ENCODE measurements around the gene SEC23A.
"Not testable (repeated sequence)": the region's sequence is repeated elsewhere in the genome, so short reads cannot be mapped to it uniquely, and the experiment has no call there.

SEC23A gene

GRCh38 chr14:39025810-39026627 lies 77.0 kb downstream of the SEC23A start:
- DNase-seq = no peak

DNA sequence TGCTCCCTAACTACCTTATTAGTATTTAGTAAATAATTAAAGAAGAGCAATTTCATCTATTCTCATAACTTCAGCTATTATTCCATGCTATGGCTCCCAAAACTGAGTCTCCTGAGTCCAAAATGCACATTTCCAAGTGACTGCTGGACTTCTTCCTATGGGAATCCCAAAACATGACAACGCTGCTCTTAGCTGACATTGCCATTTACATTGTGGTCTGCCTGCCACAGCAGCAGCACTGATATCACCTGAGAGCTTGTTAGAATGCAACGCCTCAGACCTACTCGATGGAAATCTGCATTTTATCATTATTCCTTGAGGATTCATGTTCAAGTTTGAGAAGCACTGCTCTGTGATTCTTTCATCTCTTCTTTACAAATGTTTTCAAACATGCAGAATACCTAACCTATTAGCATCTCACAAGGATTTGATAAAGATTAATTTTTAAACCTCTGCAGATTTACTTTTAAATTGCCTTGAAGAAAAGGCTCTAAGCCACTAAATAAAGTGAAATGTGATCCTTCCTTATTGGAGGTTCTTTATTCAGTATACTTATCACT lies 77.7 kb downstream of the SEC23A start:
- DNase-seq = no peak

GRCh38 chr14:39023939-39024871 lies 78.8 kb downstream of the SEC23A start:
- DNase-seq = no peak

- not testable (repeated sequence) for DNase-seq
Measured at GRCh38 chr14:39017096-39018016, 85.7 kb downstream of the SEC23A start.

DNA sequence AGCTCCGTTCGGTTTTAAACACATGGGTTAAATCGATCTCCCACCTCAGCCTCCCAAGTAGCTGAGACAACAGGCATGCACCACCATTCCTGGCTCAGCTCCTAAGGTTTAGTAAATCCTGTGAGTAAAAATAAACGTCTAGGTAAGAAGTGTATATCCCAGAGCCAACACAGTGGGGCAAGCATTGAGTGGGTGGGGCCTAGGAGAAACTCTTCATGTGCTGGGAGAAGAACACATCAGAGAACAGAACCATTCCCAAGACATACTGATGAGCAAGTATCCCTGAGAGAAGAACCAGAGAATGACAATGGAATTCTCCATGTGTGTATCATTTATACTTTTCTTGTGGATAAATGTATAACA lies 86.3 kb downstream of the SEC23A start:
- no peak for DNase-seq

DNA sequence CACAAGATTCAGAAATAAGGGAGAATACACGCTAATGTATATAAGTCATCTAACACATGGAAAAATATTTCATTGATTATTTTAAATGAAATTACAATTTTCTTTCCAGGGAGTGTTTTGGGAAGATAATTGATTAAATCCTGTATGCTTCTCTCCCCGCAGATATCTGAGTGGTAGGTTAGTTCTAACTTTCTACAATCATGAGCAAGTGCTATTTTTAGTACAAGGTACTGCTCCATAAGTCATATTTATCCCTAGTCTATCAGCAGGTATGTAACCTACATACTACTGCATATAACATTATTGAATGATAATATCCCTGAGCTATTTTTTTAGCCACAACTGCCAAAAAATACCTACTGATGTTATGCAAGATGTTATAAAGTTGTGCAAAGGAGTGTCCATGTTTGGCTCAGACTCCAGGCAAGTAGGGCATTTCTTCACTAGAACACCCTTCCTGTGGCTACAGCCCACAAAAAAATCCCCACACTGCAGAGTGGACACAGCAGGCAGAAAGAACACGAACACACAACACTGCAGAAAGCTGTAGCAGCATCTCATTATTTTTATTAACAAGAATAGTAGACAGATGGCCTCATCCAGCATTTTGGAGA lies 87.0 kb downstream of the SEC23A start:
- DNase-seq = no peak

DNA sequence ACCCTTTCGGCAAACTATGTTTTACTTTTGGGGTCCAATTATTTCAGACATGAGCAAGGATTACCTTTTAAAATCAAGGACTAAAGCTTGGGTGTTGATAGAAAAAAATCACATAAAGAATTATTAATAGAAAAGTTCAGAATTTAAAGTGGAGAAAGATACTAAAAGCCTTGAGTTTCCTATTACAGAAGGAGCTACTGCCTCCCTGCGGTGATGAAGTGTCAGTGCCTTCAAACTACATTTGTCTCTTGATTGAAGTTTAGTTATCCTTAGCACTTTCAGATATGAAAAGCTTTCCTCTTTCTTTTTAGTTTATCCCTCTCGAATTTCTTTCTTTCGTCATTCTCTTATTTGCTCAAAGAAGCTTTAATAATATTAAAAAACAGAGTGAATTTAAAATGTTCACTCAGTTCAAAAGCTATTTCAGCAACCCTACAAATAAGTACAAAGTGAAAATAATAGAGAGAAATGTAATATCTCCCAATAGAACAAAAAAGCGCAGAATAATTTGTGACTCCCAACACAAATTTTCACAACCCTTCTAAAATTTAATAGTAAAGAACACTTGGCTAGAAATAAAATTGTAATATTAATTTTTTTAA lies 87.6 kb downstream of the SEC23A start:
- DNase-seq = no peak

- no peak for DNase-seq
Measured at GRCh38 chr14:39014460-39014859, 88.6 kb downstream of the SEC23A start.

GRCh38 chr14:39008965-39009364 lies 94.1 kb downstream of the SEC23A start:
- not testable (repeated sequence) for DNase-seq

DNA sequence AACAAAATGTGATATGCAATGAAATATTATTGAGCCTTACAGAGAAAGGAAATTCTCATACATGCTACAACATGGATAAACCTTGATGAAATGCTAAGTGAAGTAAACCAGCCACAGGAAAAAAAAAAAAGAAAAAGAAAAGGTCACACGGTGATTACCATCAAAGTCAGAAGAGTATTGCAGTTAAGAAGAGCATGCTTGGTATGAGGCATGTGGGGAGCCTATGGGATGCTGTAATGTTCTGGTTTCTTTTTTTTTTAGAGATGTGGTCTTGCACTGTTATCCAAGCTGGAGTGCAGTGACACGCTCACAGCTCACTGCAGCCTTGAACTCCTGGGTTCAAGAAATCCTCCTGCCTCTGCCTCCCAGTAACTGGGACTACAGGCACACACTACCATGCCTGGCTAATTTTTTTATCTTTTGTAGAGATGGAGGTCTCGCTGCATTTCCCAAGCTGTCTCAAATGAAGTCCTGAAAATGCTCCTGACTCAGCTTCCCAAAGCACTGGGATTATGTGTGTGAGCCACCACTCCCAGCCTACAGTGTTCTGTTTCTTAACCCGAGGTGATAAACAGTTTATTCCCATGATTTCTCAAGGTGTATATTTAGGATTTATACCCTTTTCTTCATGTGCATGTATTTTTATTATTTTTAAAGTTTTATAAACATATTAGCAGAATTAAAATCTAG lies 96.2 kb downstream of the SEC23A start:
- DNase-seq = no peak

GRCh38 chr14:39005044-39005880 lies 97.8 kb downstream of the SEC23A start:
- no peak for DNase-seq

DNA sequence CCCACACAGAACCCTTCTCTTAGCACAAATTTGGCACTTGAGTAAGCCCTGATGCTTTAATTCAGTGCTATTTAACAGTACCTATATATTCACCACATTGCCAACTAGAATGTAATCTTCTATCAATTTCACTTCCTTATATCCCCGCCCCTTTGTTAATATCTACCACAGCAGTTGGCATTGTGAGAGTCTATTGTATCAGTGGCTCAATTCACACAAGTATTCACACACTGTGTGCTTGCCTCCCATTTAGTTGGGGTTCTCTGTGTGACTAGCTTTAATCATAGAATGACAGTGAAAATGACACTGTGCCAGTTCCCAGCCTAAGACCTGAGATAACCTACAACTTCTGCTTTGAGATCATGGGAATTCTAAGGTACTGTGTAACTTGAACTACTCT lies 103.1 kb downstream of the SEC23A start:
- DNase-seq = no peak

GRCh38 chr14:38994731-38995130 lies 108.3 kb downstream of the SEC23A start:
- no peak for DNase-seq

DNA sequence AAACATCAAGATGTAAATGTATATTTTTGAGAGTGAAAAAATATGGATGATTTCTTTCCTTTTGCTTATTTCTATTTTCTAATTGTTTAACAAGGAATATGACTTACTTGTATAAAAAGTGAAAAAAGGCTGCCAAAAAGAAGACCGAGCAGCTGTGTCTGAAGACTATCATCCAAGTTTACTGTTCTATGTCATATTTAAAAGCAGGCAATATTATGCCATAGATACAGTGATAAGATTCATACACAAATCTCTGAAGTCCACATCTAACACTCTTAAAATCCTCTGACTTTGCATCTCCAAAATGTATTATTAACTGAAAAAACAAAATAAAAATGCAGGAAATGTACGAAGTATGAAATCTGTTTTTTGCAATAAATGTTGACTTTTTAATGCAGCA lies 109.1 kb downstream of the SEC23A start:
- no peak for DNase-seq

- no peak for DNase-seq
Measured at GRCh38 chr14:38992067-38992844, 110.8 kb downstream of the SEC23A start.

GRCh38 chr14:38991299-38991698 lies 111.7 kb downstream of the SEC23A start:
- DNase-seq = no peak

- DNase-seq = no peak
Measured at GRCh38 chr14:38989922-38990546, 113.0 kb downstream of the SEC23A start.

GRCh38 chr14:38987781-38988180 lies 115.3 kb downstream of the SEC23A start:
- DNase-seq = no peak

GRCh38 chr14:38982837-38983236 lies 120.2 kb downstream of the SEC23A start:
- DNase-seq = no peak
